ENCODE data around the gene CPNE5. TPM values are rescaled to one million over a fixed set of nuclear protein-coding genes. Genes with fewer than 3 reads are reported as not detected.

The CPNE5 gene
- total RNA-seq, result 0.14 and 0.66 TPM in 2 replicates

DNA sequence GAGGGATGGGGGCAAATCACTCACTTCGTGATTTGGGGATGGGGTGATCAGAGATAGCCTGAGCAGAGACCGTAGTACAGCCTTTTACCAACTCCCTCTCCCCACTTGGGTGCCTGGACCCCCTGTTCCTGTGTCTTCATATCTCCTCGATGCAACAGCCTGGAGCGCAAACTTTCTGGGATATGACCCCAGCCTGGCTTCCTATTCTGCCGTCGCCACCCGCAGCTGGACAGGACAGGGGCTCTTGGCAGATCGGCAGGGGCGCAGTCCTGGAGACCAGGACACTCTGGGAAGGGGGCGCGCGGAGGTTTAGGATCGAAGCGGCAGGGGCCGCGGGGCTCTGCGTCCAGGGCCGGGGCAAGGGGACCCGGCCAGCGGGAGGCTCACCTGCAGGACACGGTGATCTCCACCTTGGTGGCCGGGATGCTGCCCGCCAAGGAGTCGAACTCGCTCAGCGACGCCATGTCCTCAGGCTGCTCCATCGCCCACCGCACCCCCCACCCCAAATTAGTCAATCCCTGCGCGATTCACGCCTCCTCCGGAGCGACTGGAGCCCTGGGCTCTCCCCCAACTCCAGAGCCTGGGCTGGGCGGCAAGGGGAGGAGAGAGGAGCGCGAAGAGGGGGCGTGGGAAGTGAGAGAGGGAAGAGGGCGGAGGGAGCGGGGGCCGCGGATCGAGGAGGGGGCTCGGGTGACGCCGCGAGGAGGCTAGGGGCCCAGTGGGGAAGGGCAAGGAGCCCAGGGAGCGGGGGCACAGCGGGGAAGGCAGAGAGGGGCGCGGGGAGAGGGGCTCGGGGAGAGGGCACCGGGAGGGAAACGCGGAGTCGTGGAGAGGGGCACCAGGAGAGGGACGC lies at the start of gene CPNE5:
TSS of gene CPNE5 (minus strand) at position 549 of the 853 bp plus-strand sequence. CDS start at position 482, 67 bp downstream.

DNA sequence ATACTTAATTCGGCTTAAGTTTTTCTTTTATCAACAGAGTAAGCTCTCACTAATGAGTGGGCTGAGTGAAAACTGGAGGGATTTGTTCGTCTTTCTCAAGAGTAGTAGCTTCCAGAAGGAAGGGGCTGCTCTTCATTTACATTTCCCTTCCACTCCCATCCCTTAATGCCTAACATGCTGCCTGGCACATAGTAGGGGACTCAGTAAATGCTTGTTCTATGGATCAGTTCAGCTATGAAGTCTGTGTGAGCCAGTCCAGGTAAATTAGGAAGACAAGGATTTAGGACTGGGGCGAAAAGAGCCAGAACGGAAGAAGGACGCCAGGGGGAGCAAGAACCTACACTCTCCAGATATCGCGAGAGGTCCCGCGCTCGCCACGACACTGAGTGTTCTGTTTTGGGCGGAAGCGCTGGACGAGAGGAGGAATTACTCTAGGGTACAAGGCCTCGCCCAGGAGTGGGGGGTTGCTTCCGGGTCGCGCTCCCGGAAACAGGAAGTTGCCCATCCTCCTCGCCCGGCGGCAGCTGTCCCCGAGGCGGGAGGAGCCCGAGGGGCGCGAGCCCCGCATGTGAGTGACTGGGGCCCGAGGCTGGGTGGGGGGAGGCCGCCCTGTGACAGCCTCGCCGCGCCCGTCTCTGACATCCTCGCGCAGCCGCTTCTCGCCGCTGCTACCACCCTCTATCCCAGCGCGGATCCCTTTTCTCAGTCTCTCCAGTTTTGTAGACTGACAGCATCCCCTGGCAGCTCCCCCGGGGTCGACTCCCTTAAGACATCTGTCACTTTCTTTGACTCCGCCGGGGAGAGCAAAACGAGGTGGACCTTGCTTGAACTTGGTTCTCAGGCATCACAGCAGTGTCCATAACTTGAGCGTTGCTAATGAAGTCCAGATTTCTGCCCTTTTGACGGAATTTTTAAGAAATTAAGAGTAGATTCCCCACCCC lies 46.5 kb upstream of the CPNE5 start, which contains the start of gene C6orf89:
TSS of gene C6orf89 (plus strand) at position 492 of the 941 bp plus-strand sequence. CDS start 13,493 bp downstream, outside the sequence.

DNA sequence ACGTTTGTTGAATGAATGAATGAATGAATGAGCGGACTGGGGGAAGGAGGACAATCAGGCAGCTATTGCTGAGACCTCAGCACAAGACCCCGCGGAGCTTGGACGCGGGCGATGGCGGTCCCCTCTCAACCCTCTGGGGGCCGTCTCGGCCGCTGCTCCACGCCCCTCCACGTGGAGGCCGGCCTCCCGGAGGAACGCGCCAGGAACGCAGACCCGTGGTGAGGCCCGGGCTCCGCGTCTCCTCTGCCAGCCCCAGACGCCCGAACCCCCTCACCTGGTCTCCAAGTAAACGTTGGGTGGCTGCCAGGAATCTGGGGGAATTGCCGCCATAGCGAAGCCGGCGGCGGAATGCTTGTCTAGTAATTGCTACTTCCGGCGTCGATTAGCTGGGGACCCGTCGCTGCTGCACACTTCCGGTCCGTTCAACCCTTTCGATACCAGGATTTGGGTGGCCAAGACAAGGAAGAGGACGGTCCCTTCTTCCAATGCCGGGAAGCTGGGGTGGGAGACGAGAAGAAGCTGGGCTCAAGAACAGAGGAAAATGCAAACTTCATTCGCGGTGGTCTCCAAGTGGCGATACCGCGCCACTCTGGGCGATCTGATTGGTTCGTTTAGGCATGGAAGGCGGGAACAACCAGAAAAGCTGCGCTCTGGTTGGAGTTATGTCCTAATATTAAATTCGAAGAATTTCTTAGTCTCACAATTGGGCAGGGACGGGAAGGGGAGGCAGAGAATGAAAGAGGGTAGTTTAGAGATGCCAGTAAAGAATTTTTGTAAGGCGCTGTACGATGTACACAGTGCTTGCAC lies 35.4 kb upstream of the CPNE5 start, which contains the start of gene PPIL1:
TSS of gene PPIL1 (minus strand) at position 361 of the 807 bp plus-strand sequence. CDS start at position 330, 31 bp downstream.

DNA sequence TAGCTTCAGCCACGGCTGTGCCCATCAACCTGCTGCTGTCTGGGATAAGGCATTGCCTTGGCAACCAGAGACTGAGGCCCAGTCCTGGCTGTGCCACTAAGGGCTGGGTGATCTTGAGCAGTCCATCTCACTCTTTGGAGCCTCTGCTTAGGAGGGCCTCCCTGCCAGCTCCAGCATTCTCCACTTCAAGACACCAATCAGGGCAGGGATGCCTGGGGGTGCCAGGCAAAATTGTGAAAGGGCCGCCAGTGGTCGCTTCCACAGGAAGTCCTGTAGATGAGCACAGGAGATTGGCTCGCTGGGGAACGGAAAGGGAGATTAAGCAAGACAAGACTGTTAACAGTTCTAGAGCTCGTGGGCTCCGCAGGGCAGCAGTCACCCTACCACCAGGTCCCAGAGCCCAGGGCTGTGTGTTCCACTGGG lies 141.8 kb downstream of the CPNE5 start, which contains the start of gene RAB44:
TSS of gene RAB44 (plus strand) at position 346 of the 423 bp plus-strand sequence. CDS start 6,410 bp downstream, outside the sequence.

Other genes with a start within 250 kb of the CPNE5 start
- 130 and 199 TPM in 2 replicates for gene SRSF3, start 245.1 kb downstream of the CPNE5 start, total RNA-seq
- gene CDKN1A, start 160.7 kb downstream of the CPNE5 start, total RNA-seq, result 486 and 659 TPM in 2 replicates
- gene RAB44, start 141.6 kb downstream of the CPNE5 start, total RNA-seq, result under 0.01 TPM in 1 of 2 replicates, not detected in the other
- 31.7 and 41.5 TPM in 2 replicates for gene PPIL1, start 35.4 kb upstream of the CPNE5 start, total RNA-seq
- 46.4 and 71.9 TPM in 2 replicates for gene C6orf89, start 46.5 kb upstream of the CPNE5 start, total RNA-seq
- gene PI16, start 115.3 kb upstream of the CPNE5 start, total RNA-seq, result 0.14 TPM in 1 of 2 replicates, not detected in the other
- 272 and 388 TPM in 2 replicates for gene MTCH1, start 146.8 kb upstream of the CPNE5 start, total RNA-seq
- gene FGD2, start 166.2 kb upstream of the CPNE5 start, total RNA-seq, result not detected in 2 replicates

Data from placental pericyte (primary cell).